ENCODE results near the gene SMIM28. TPM values are rescaled to one million over a fixed set of nuclear protein-coding genes. Genes with fewer than 3 reads are reported as not detected.
"Not testable (repeated sequence)": the region's sequence is repeated elsewhere in the genome, so short reads cannot be mapped to it uniquely, and the experiment has no call there.

SMIM28 gene
- not detected in 2 replicates for total RNA-seq

DNA sequence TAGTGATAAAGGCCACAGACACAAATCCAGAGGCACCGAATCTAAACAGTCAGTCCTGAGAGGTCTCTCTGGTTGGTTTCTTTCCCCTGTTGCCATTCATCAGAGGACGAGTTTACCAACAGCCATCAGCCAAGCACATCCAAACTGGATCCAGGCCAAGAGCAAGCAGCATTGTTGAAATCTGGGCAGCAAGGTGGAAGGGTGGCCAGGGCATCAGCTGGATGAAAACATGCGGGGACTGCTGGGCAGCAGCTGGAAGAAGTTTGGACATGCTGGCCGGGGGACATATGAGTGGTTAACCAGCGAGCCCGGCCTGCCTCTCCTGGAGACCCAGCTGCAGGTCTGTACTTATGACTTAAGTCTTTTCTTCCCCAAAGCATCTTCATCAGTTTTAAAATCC lies at the start of gene SMIM28:
Gene SMIM28, plus strand, starts transcription at position 62 of the 400 bp plus-strand sequence. Its CDS starts 168 bp downstream, at position 230.
- peak; percentile 16 for DNase-seq (ENCODE audit: low read depth)

DNA sequence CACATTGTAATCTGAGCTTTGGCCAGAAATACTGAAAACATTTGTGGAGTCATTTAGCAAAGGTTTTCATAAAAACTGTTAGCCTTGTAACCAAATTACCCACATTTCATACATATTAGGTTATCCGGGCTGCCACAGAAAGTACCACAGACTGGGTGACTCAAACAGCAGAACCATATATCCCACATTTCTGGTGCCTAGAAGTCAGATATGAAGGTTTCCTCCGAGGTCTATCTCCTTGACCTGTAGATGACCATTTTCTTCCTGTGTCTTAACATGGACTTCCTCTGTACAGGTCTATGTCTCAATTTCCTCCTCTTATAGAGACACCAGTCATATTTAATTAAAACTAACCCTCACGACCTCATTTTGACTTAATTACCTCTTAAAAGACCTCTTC lies 49.5 kb upstream of the SMIM28 start:
- no peak for DNase-seq (ENCODE audit: low read depth)

DNA sequence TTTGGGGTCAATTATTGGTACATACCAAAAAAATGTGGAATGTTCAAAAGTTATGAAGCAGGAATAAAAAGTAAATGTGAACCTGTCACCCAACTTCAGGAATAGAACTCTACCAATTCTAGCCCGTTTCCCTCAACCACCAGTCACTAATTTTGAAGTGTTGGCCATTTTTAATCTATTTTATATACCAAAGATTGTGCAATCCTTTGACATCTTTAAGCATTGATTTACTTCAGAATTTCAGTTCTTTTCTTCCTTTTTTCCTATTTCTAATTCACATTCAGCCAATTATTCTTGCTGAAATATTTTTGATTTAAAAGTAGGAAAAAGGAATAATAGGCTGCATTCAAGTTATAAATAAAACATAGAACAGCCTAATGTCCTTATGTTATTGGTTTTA lies 46.9 kb upstream of the SMIM28 start:
- DNase-seq (ENCODE audit: low read depth), result no peak

GRCh38 chr6:138331444-138331843 lies 46.3 kb upstream of the SMIM28 start:
- no peak for DNase-seq (ENCODE audit: low read depth)

DNA sequence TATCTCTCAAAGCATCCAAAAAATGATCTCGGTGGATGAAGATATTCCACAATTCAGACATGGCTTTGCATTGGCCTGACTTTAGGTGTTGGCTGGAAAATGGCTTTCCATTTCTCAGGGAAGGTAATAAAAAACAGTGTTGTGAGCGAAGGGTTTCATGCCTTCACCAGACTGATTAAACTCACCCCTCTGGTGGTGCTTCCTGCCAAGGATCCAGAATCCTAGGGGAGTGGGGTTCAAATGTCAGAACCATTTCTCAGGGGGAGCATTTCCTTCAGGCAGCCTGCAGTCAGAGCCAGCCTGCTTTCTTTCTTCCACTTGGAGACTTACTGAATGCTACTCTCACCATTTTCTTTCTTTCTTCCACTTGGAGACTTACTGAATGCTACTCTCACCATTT lies 45.7 kb upstream of the SMIM28 start:
- DNase-seq (ENCODE audit: low read depth), result no peak

DNA sequence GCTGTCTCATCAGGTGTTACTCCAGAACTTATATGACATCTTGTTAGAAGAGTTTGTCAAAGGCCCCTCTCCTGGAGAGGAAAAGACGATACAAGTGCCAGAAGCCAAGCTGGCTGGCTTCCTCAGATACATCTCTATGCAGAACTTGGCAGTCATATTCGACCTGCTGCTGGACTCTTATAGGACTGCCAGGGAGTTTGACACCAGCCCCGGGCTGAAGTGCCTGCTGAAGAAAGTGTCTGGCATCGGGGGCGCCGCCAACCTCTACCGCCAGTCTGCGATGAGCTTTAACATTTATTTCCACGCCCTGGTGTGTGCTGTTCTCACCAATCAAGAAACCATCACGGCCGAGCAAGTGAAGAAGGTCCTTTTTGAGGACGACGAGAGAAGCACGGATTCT lies 43.7 kb upstream of the SMIM28 start:
- DNase-seq (ENCODE audit: low read depth), result no peak

GRCh38 chr6:138334963-138335362 lies 42.7 kb upstream of the SMIM28 start:
- DNase-seq (ENCODE audit: low read depth), result no peak

GRCh38 chr6:138336221-138336620 lies 41.5 kb upstream of the SMIM28 start:
- DNase-seq (ENCODE audit: low read depth), result no peak

GRCh38 chr6:138337076-138337475 lies 40.6 kb upstream of the SMIM28 start:
- DNase-seq (ENCODE audit: low read depth), result no peak

- DNase-seq (ENCODE audit: low read depth), result no peak
Measured at GRCh38 chr6:138339024-138339423, 38.7 kb upstream of the SMIM28 start.

- DNase-seq (ENCODE audit: low read depth), result no peak
Measured at GRCh38 chr6:138341176-138341575, 36.5 kb upstream of the SMIM28 start.

GRCh38 chr6:138343112-138343511 lies 34.6 kb upstream of the SMIM28 start:
- no peak for DNase-seq (ENCODE audit: low read depth)

GRCh38 chr6:138345565-138346285 lies 32.0 kb upstream of the SMIM28 start:
- DNase-seq (ENCODE audit: low read depth), result no peak

DNA sequence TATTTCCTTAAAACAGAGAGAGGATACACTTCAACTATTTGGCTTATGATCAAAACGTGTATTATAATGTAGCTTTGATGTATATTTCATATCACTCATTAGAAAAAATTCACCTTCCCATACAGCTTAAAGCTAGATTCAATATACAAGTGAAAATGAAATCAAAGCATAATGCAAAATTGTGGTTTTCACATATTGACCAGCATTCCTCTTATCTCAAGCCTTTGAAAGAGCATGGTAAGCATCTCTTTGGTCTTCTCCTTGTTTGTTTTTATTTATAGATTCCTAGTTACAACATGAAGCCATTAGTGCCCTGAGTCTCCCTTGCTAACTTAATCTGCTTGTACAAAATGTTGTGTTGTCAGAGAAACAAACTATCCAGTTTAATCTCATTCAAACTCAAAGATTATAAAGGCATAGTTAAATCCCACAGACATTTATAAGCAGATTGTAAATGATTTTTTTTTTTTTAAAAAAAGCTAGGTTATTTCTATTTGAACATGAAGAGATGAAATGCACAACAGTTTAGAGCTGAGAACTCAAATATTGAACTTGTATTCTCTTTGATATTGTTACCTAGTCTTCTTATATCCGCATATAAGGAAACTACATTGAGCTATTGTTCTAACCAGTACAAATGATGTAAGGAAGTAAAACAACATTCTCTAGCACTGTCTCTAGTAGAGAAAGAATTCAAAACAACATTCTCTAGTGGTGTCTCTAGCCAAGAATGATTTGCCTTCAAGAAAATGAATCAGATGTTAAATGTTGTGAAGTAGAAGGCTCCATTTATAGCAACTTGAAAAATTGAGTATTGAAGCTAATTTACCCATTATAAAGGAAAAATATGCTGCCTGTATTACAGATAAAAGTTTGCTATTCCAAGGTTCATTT lies 31.2 kb upstream of the SMIM28 start:
- peak; percentile 57 for DNase-seq (ENCODE audit: low read depth)

DNA sequence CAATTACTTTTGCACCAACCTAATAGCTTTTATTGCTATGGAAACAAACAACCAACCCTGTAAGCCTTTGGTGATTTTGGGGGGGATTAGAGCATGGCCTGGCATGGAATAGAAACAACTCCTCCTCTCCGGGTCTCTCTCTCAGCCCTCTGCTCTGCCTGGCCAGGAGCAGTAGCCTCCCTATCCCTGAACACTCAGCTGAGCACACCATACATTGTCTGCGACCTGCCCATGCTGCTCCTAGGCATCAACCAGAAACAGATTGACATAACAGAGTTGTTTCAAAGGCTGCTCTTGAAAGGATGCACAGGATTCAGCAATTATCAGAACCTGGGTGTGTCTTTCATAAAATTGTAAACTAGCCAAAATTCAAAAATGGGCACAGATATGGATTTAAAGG lies 29.8 kb upstream of the SMIM28 start:
- no peak for DNase-seq (ENCODE audit: low read depth)

DNA sequence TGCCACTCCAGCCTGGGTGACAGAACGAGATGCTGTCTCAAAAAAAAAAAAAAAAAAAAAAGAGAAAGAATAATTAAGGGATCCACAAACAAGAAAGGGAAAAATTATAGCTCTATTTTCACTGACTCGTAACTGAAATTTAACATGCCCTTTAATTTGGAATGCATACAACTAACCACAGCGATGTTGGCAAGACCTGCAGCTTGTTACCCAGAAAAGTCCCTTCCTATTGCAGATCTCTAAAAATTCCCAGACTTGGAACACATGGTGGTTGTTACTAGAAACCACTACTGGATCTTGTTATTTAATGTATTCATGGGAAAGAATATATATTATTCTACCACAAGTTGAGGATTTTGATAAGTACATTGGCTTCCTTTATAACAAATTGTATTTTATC lies 27.8 kb upstream of the SMIM28 start:
- no peak for DNase-seq (ENCODE audit: low read depth)

- no peak for DNase-seq (ENCODE audit: low read depth)
Measured at GRCh38 chr6:138357928-138358327, 19.8 kb upstream of the SMIM28 start.

DNA sequence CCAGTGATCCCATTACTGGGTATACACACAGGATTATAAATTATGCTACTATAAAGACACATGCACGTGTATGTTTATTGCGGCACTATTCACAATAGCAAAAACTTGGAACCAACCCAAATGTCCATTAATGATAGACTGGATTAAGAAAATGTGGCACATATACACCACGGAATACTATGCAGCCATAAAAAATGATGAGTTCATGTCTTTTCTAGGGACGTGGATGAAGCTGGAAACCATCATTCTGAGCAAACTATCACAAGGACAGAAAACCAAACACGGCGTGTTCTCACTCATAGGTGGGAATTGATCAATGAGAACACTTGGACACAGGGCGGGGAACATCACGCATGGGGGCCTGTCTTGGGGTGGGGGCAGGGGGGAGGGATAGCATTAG lies 9.0 kb upstream of the SMIM28 start:
- DNase-seq (ENCODE audit: low read depth), result not testable (repeated sequence)

DNA sequence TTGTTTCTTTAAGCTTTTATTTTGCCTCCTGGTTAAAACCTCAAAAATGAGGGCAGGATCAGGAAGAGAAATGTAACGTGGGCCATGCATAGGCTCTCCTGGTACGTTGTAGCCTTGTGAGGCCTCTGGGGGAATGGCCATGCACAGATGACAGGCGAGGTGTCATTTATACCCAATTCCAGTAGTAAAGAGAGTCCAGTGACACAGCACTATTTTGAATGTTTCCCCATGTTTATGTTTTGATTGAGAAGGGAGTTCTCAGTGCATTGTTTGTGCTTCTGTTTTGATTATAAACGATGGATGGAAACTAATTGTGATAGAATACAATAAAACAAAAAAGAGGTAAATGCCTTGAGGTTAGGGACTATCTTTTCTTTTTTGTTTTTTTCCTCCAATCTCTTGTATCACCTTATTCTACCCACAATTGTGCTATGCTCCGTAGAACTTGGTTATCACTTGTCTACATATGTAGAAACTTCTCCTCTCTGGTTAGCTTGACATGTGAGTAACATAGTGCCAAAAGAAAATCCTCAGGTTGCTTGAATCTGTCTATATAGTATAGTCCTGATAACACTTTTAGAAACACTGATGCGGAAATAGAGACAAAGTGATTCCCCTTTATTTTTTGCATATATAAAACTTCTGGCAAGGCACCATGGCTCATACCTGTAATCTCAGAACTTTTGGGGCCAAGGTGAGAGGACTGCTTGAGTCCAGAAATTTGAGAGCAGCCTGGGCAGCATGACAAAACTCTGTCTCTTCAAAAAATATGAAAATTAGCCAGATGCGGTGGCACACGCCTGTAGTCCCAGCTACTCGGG lies 6.9 kb upstream of the SMIM28 start:
- no peak for DNase-seq (ENCODE audit: low read depth)

- no peak for DNase-seq (ENCODE audit: low read depth)
Measured at GRCh38 chr6:138371452-138371711, 6.3 kb upstream of the SMIM28 start.

GRCh38 chr6:138371720-138372119 lies 6.0 kb upstream of the SMIM28 start:
- peak; percentile 60 for DNase-seq (ENCODE audit: low read depth)

GRCh38 chr6:138372711-138373463 lies 4.8 kb upstream of the SMIM28 start:
- DNase-seq (ENCODE audit: low read depth), result peak; percentile 21
